Measurements from ENCODE around the gene LTBP1. TPM values are rescaled to one million over a fixed set of nuclear protein-coding genes. Genes with fewer than 3 reads are reported as not detected.
A peak's percentile ranks its signal among the peaks of the same experiment; 100 is the strongest.

LTBP1 gene
- total RNA-seq, 1 donor from 2014 or later: 48.4 TPM

DNA sequence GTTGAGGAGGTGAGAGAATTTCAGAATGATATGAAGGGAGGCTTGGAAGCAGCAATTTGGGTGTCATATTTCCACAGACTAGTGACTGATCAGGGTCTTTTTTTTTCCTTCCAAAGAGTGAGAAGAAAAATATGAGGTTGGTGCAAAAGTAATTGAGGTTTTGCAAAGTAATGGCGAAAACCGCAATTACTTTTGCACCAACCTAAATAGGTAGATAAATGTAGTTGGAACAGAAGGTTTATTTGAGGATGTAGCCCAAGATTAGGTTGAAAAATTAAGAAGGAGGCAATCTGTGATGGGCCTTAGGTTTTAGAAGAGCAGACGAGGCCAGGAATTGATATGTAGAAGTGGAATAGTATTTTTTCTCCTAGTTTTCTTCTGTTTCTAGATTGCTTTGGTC is 7.8 kb upstream of the LTBP1 start:
- Histone ChIP-seq H3K27me3 (no peaks in the 10 kb centered on the region), H3K4me3 (no peak overlapping the region), H3K4me1 (peaks cover 19% of the 10 kb centered on the region), H3K36me3 (no peaks in the 10 kb centered on the region), H3K9me3 (no peaks in the 10 kb centered on the region), H3K27ac (no peak overlapping the region)
- DNase-seq (ENCODE audit: extremely low spot score in 2 of 2): no peak
- TF ChIP-seq, protein P1, sequence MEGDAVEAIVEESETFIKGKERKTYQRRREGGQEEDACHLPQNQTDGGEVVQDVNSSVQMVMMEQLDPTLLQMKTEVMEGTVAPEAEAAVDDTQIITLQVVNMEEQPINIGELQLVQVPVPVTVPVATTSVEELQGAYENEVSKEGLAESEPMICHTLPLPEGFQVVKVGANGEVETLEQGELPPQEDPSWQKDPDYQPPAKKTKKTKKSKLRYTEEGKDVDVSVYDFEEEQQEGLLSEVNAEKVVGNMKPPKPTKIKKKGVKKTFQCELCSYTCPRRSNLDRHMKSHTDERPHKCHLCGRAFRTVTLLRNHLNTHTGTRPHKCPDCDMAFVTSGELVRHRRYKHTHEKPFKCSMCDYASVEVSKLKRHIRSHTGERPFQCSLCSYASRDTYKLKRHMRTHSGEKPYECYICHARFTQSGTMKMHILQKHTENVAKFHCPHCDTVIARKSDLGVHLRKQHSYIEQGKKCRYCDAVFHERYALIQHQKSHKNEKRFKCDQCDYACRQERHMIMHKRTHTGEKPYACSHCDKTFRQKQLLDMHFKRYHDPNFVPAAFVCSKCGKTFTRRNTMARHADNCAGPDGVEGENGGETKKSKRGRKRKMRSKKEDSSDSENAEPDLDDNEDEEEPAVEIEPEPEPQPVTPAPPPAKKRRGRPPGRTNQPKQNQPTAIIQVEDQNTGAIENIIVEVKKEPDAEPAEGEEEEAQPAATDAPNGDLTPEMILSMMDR (IDR thresholded peaks at IDR 0.05): no peak
- intact Hi-C loops (cut with DNase I): no loop called here

DNA sequence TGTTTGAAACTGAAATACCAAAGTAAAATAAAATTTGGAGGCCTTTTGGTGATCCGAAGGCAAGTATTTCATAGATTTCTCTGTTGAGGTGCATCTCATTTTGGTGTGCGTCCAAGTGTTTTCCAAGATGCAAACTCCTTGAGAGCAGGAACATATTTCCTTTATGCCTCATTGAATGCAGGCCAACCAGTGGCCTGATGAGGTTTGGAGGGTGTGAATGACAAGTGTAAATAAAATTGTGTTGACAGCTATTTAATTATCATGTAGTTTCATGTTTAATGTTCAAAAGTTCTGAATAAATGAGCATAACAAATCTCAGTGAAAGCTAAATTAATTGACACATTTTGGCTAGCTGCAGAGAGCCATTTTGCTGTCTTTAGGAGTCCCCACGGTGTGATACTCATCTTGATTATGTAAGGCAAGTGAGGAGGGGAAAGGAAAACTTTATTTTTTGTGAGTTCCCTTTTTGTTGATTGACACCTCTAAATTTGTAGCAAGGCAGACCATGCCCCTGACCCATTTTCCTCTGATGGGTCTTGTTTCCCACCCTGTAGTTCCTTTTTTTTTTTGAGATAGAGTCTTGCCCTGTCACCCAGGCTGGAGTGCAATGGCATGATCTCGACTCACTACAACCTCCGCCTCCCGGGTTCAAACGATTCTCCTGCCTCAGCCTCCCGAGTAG is 6.3 kb upstream of the LTBP1 start:
- DNase-seq (ENCODE audit: extremely low spot score in 2 of 2): peak in 1 of 2 donors; percentile 2
- Histone ChIP-seq H3K9me3 (no peaks in the 10 kb centered on the region), H3K36me3 (no peaks in the 10 kb centered on the region), H3K4me1 (peaks cover 19% of the 10 kb centered on the region), H3K27me3 (no peaks in the 10 kb centered on the region), H3K27ac (no peak overlapping the region), H3K4me3 (no peak overlapping the region)
- TF ChIP-seq POLR2A (IDR thresholded peaks at IDR 0.05) (no peak), POLR2AphosphoS5 (IDR thresholded peaks at IDR 0.05; ENCODE audit: insufficient read depth in 1 of 2, low read depth in 1 of 2) (no peak)
- TF ChIP-seq, protein P1 (IDR thresholded peaks at IDR 0.05): no peak
- intact Hi-C loops (cut with DNase I): no loop called here

DNA sequence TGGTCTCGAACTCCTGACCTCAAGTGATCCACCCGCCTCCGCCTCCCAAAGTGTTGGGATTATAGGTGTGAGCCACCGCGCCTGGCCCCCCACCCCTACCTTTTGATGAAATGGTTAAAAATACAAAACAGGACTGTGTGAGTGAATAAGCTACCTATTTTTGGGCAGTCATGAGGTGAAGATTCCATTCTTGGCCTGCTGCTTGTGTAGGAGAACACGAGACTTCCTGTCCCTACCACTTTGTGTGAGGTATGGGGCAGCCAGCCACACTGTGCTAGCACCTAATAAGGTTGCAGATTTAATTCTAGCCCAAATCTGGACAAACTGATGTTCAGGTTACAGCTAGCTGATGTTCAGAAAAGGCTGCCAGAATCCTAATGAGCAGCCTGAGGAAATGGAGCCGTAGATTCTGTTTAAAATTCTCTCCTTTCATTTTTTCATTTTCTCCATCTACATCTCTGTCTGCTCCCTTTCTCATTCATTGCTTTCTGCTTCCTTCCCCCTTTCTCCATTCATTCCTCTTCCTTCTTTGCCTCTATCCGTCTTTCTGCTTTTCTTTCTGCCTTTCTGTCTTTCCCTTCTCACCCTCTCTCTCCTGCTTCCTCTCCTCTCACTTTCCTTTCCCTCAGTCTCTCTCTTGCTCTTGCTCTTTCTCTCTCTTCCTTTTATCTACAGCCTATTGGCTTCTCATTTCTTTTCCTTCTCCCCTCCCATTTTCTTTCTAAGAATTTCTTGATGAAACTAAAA is 4.6 kb upstream of the LTBP1 start:
- Histone ChIP-seq H3K36me3 (no peaks in the 10 kb centered on the region), H3K27me3 (no peaks in the 10 kb centered on the region), H3K27ac (no peak overlapping the region), H3K4me1 (peaks cover 27% of the 10 kb centered on the region), H3K9me3 (no peaks in the 10 kb centered on the region), H3K4me3 (no peak overlapping the region)
- intact Hi-C loops (cut with DNase I): no loop called here
- DNase-seq (ENCODE audit: extremely low spot score in 2 of 2): peak; percentile 20 to 31
- TF ChIP-seq POLR2AphosphoS5 (IDR thresholded peaks at IDR 0.05; ENCODE audit: insufficient read depth in 1 of 2, low read depth in 1 of 2): no peak
- no peak for TF ChIP-seq POLR2A (IDR thresholded peaks at IDR 0.05)
- TF ChIP-seq, protein P1 (IDR thresholded peaks at IDR 0.05): no peak

DNA sequence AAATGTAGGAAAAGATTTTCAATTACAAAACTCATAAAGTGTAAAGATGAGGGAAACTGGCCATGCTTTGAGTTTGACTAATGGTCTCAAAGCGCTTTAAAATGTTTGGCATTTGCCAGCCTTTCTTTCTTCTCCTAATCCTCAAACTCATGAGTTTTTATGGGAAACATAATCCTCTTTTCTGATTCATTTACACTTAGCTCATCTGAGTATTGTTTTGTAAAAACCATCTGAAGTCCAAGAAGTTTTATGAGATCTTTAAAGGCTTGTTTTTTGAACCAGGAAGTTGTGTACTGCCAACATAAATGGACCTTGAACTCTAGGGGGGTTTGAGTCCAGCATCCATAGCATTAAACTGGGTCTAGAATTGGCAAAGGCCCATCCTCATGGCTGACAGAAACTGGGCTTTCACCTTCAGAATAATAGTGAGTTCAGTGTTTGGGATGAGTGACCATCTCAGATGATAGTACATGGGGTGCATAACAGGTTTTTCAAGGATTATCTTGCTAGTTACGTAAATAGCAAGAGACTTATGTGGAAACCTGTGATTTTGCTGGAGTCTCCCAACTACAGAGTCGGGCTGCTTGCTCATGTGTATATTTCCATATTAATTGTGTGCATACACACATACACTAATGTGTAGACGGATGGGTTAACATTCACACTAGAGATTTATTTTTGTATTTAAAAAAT is 3.8 kb upstream of the LTBP1 start:
- intact Hi-C loops (cut with DNase I): no loop called here
- Histone ChIP-seq H3K27ac (no peak overlapping the region), H3K9me3 (no peaks in the 10 kb centered on the region), H3K36me3 (no peaks in the 10 kb centered on the region), H3K27me3 (no peaks in the 10 kb centered on the region), H3K4me1 (peaks cover 23% of the 10 kb centered on the region), H3K4me3 (no peak overlapping the region)
- peak in 1 of 2 donors; percentile 42 for DNase-seq (ENCODE audit: extremely low spot score in 2 of 2)
- TF ChIP-seq POLR2AphosphoS5 (IDR thresholded peaks at IDR 0.05; ENCODE audit: insufficient read depth in 1 of 2, low read depth in 1 of 2): no peak
- TF ChIP-seq, protein P1 (IDR thresholded peaks at IDR 0.05): no peak
- no peak for TF ChIP-seq POLR2A (IDR thresholded peaks at IDR 0.05)

Data from vagina (tissue), 2 donors.